Measurements from ENCODE around the gene HSF4.
"Not testable (repeated sequence)": the region's sequence is repeated elsewhere in the genome, so short reads cannot be mapped to it uniquely, and the experiment has no call there.

HSF4 gene, protein sequence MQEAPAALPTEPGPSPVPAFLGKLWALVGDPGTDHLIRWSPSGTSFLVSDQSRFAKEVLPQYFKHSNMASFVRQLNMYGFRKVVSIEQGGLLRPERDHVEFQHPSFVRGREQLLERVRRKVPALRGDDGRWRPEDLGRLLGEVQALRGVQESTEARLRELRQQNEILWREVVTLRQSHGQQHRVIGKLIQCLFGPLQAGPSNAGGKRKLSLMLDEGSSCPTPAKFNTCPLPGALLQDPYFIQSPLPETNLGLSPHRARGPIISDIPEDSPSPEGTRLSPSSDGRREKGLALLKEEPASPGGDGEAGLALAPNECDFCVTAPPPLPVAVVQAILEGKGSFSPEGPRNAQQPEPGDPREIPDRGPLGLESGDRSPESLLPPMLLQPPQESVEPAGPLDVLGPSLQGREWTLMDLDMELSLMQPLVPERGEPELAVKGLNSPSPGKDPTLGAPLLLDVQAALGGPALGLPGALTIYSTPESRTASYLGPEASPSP

DNA sequence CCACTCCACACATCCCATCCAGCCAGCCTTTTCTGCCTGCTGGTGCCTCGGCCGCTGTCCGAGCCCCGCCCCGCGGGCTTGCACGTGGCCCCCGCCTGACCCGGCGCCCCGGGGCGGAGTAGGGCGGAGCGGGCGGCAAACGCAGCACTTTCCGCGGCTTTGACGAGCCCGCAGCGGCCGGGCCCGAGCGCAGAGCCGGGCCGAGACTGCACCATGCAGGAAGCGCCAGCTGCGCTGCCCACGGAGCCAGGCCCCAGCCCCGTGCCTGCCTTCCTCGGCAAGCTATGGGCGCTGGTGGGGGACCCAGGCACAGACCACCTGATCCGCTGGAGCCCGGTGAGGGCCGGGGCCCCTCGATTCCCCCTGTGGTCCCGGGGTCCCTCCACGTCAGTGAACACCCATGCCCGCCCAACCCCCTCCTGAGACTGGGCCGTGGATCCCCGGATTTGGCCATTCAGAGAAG lies at the start of gene HSF4:
Gene HSF4 (plus strand): TSS at position 147 of the 463 bp plus-strand sequence. CDS start 67 bp downstream, at position 214.
- peak within 1 kb of the TSS; percentile 36 for H3K4me3 ChIP-seq (ENCODE audit: low read depth, low read length)
- no peak for DNase-seq (ENCODE audit: low read depth)

DNA sequence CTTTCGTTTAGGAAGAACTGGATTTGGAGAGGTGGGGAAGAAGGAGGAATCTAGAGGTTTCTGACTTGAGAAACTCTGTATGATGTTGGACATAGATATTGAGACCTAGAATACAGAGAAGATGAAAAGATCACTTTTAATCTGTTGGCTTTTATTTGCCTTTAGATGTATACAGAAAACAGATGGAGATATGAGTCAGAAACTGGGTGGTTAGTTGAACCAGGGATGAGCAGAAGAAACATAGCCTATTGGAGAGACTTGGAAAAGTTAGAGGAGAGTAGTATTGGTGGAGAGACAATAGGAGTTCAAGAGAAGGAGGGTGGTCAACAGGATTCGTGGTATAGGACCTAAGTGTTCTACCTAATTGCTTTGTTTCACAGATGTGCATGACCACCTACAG lies 49.8 kb upstream of the HSF4 start:
- DNase-seq (ENCODE audit: low read depth), result no peak
- H3K4me3 ChIP-seq (ENCODE audit: low read depth, low read length), result no peak overlapping the region

DNA sequence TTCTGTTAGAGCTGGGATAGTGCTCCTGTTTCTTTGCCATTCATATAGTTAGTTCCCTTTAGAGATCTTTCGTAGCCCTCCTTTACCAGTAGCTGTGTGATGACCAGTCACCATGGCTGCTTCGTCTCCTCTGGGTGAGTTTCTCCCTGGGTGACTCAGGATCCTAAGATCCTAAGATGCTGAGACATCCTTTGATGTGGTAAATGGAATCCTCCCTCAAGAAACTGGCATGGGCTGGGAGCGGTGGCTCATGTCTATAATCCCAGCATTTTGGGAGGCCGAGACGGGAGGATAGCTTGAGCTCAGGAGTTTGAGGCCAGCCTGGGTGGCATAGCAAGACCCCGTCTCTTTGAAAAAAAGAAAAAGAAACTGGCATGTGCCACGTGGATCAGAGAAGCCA lies 48.9 kb upstream of the HSF4 start:
- H3K4me3 ChIP-seq (ENCODE audit: low read depth, low read length), result no peak overlapping the region
- peak; percentile 59 for DNase-seq (ENCODE audit: low read depth)

DNA sequence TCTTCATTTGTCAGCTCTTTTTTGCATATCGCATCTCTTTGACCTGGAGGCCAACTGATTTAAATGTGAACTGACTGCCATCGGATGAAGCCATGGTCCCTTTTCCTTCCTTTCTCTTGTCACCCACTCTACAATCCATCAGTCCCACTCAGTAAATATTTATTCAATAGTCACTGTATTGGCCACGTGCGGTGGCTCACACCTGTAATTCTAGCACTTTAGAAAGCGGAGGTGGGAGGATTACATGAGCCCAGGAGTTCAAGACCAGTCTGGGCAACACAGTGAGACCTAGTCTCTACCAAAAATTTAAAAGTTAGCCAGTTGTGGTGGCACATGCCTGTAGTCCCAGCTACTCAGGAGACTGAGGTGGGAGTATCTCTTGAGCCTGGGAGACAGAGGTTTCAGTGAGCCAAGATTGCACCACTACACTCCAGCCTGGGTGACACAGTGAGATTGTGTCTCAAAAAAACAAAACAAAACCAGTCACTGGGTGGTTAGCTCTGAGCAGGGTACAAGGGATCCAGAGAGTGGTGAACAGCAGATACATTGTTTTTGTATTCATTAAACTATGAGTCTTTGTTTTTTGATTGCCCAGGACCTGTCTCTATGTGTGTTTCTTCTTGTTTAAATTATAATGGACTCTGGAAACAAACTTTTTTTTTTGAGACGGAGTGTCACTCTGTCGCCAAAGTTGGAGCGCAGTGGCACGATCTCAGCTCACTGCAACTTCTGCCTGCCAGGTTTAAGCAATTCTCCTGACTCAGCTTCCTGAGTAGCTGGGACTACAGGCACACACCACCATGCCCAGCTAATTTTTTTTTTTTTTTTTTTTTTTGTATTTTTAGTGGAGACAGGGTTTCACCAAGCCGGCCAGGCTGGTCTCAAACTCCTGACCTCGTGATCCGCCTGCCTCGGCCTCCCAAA lies 47.9 kb upstream of the HSF4 start:
- H3K4me3 ChIP-seq (ENCODE audit: low read depth, low read length), result no peak overlapping the region
- DNase-seq (ENCODE audit: low read depth), result no peak

DNA sequence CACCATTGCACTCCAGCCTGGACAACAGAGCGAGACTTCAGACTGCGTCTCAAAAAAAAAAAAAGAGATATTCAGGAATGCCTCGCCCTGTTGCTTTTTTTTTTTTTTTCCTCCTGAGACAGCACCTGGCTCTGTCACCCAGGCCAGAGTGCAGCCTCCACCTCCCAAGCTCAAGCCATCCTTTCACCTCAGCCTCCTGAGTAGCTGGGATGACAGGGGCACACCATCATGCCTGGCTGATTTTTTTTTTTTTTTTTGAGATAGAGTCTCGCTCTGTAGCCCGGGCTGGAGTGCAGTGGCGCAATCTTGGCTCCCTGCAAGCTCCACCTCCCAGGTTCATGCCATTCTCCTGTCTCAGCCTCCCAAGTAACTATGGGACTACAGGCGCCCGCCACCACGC lies 46.8 kb upstream of the HSF4 start:
- no peak for DNase-seq (ENCODE audit: low read depth)
- no peak overlapping the region for H3K4me3 ChIP-seq (ENCODE audit: low read depth, low read length)

DNA sequence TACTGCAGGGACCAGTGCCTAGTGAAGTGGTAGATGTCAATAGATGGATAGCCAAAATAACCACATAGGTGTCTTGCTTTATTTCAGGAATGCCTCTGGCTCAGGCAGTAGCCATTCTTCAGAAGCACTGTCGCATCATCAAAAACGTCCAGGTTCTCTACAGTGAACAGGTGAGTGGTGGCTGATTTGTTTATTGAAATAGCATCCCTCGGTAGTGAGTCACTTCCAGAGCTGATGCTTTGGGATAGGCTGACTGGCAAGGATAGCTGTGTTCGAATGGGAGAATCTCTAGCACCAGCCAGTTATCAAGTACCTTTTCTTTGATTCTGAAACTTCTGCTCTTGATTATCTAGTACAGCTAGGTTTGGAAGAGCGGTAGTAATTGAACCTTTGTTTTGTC lies 44.5 kb upstream of the HSF4 start:
- H3K4me3 ChIP-seq (ENCODE audit: low read depth, low read length), result no peak overlapping the region
- DNase-seq (ENCODE audit: low read depth), result no peak

DNA sequence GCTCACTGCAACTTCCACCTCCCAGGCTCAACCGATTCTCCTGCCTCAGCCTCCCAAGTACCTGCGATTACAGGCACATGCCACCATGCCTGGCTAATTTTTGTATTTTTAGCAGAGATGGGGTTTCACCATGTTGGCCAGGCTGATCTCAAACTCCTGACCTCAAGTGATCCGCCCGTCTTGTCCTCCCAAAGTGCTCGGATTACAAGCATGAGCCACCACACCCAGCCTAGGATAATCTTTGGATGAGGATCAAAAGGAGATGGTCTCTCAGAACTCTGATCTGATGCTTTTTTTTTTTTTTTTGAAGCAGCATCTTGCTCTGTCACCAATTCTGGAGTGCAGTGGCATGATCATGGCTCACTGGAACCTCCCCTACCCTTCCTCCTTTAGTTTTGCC lies 41.7 kb upstream of the HSF4 start:
- not testable (repeated sequence) for H3K4me3 ChIP-seq (ENCODE audit: low read depth, low read length)

DNA sequence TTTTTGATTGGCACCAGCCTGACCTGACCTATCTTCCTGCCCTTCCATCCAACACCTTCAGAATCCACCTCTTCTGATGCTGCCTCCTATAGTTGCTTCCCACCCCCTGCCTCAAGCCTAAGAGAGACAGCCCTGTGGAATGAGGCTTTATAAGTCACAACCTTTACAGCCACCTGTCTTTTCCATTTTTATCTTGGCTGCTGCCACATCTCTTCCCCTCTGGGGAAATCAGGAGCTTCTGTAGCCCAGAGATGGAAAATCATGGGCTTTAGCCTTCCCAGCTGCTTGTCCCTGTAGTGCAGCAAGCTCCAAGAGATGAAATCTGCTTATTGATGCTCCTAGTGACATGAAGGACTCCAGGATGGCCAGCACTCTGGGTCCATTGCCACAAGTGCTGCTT lies 36.1 kb upstream of the HSF4 start:
- DNase-seq (ENCODE audit: low read depth), result no peak
- no peak overlapping the region for H3K4me3 ChIP-seq (ENCODE audit: low read depth, low read length)

More for the DNA sequence above, 41.7 kb upstream of the HSF4 start:
- not testable (repeated sequence) for DNase-seq (ENCODE audit: low read depth)

DNA sequence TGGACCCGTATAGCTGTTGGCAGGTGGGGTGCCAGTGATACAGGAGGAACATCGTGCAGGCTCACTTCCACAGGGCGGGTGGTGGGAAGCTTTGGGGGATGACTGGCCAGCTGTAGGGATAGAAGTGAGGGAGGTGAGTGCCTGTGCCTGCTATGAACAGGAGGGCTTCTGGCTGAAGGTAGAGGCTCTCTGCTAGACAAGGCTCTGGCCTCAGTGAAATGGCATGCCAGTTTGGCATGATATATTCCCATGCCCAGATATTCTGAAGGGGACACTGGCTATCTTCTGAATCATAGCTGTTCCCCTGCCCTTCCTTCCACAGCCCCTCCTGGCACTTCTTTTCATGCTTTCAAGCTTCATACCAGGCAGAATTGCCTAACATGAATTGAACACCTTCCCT lies 35.7 kb upstream of the HSF4 start:
- DNase-seq (ENCODE audit: low read depth), result no peak
- H3K4me3 ChIP-seq (ENCODE audit: low read depth, low read length), result no peak overlapping the region

DNA sequence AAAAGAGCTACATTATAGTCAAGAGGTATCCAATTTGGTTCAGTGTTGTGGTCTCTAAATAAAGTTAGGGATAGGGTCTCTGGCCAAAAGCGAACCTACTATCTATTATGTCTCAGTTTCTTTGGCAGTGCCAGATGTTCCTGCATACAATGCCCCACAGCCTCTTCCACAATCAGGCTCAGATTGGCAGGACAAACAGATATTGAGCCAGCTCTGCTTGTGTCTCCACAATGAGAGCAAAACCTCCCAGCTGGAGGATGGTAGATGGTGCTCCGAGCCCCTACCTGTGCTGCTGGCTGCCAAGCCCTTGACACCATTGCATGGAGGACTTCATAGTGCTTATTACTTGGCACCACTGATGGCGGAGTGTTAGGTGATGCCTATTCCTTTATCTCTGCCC lies 35.1 kb upstream of the HSF4 start:
- no peak overlapping the region for H3K4me3 ChIP-seq (ENCODE audit: low read depth, low read length)
- DNase-seq (ENCODE audit: low read depth), result no peak

DNA sequence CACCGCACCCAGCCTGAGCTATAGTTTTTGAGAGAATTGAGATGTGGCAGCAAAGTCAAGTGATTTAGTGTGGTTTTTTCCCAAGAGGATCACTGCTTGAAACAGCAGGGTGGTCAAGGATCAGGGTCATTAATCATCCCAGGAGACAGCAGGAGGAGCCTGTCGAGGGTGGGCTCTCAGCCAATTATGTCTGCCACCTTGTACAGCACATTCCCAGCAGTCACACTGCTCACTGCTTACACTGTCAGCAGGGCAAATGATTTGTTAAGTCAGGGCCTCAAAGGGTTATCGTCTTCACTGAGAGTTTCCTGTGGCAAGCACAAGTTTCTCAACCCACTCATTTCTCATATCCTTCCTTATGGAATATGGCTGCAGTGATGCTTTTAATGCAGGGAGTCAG lies 26.9 kb upstream of the HSF4 start:
- no peak overlapping the region for H3K4me3 ChIP-seq (ENCODE audit: low read depth, low read length)
- DNase-seq (ENCODE audit: low read depth), result no peak

DNA sequence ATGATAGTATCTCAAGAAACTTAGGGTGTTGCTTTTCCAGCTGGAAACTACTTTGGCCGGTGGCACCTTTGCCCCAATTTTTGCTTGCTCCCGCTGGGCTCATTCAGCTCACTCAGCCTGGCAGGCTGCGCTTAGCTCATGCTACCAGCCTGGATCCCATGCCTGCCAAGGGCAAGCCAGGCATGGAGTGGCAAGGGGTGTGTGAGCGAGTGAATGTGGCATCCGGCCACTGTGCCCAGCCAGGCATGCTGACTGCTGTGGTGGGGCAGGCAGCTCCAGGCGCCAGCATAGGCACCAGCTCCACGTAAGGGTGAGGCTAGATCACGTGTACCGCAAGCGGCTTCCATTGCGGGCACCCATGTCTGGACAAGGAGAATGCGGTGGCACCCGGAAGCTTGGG lies 23.2 kb upstream of the HSF4 start:
- no peak overlapping the region for H3K4me3 ChIP-seq (ENCODE audit: low read depth, low read length)
- DNase-seq (ENCODE audit: low read depth), result no peak

DNA sequence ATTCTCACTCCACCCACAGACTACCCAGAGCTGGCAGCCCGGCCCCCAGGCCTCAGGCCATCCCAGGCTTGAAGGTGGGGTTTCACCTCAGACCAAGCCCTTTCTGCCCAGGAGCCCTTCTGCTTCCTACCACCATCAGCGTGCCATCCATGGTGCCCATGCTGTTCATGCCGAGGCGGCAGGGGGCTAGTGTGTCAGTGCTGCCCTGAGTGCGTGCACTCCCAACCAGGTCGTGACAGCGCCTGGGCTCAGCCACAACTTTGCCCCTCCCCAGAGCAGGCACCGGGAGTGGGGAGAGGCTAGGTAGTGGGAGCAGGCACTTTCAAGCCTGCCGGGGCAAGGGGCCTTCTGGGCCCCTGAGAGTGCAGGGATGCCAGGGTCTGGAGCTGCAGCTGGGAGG lies 22.2 kb upstream of the HSF4 start:
- no peak overlapping the region for H3K4me3 ChIP-seq (ENCODE audit: low read depth, low read length)
- no peak for DNase-seq (ENCODE audit: low read depth)

DNA sequence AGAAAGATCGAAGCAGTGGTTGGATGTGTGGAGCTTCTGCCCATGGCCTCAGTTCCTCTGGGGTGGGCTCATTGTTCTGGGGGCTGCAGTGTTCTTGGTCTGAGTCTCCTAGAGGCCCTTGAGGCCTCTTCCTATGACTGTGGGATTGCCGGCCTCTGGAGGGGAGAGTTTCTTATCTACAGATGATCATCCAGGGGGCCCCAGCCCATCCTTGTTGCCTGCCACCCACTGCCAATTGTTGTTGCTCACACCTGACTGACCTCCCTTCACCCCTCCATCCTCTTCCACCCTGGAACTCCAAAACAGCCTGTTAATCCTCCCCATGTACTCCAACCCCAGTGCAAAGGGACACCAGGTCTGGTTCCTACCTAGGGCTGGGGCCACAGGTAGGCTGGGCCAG lies 19.6 kb upstream of the HSF4 start:
- no peak overlapping the region for H3K4me3 ChIP-seq (ENCODE audit: low read depth, low read length)
- no peak for DNase-seq (ENCODE audit: low read depth)

DNA sequence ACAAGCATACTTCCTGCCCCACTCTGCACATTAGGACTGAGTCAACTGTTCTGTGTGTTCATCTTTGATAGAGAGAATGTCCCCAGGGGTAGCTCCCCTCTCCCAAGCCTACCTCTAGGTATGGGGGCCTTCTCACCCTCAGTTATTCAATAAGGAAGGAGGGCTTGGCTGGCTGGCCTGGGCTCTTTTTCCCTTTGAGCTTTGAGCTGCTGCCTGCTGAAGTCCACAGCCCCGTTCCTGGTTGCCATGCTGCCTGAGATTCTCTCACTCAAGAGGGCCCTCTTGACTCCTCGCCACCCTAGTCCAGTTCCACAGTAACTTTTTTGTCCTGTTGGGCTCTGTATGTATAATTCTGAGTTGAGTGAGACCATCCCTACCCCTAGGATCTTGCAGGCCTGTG lies 18.8 kb upstream of the HSF4 start:
- no peak overlapping the region for H3K4me3 ChIP-seq (ENCODE audit: low read depth, low read length)
- no peak for DNase-seq (ENCODE audit: low read depth)

DNA sequence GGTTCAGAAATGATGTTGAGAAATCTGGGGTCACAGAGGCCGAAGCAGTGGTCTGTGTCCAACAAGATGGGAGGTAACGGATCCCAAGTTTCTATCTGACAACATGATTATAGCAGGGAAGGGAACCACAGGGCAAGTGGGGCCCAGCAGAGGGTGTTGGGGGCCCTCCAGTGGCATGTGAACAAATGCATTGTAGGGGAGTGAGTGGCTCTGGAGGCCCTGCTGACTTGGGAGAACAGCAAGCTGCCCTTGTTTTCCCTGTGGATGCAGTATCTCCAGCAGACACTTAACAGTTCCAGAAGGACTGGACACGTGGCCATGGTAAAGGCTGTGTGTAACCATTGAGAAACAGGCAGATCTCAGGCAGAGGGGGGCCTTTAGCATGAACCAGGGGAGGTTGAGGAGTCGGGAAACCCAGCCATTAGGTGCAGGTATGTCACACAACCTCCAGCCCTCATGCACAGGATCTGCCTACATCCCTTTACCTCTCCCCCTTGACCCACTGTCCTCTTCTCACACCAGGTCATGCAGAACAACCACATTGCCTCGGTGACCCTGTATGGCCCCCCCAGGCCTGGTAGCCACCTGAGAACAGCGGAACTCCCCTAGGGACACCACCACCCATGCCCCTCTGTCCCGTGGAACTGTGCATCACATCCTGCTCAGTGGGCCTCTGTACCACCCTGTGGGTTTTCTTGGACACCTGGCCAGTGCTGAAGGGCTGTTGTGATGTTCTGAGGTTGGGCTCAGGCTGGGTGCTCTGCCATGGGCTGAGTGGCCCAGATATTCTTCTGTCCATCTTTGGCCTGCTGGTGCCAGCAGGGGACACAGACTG lies 17.8 kb upstream of the HSF4 start:
- DNase-seq (ENCODE audit: low read depth), result no peak

DNA sequence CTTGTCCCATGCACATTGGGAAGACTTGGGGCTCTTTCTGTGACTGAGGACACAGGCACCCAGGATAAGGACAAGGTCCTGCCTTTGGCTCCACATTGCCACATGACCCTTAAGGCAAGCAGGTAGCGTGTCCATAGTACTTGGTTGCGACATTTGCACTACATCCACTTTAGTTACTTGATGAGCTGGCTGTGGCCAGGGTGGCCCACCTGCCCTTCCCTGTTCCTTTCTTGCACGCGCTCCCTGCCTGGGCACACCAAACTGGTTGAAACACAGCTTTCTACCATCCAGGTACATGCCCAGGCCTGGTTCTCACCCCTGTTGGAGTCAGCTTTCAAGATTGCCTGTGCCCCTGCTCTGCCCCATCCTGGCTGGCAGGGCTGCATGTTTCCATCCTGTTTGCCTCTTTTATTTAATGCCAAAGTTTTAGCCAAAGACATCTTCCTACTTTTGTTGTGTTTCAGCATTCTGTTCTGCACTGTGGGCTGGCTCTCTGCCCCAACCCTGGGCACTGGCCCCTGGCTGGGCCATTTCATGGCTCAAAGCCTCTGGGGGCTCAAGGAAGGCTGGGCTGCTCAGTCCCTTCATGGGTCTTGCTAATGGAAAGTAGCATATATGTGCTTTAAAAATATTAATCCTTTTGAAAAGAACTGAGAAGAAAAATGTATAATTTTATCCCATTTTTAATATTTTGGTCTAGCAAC lies 17.0 kb upstream of the HSF4 start:
- H3K4me3 ChIP-seq (ENCODE audit: low read depth, low read length), result no peak overlapping the region
- no peak for DNase-seq (ENCODE audit: low read depth)

More for the DNA sequence above, 17.8 kb upstream of the HSF4 start:
- no peak overlapping the region for H3K4me3 ChIP-seq (ENCODE audit: low read depth, low read length)

DNA sequence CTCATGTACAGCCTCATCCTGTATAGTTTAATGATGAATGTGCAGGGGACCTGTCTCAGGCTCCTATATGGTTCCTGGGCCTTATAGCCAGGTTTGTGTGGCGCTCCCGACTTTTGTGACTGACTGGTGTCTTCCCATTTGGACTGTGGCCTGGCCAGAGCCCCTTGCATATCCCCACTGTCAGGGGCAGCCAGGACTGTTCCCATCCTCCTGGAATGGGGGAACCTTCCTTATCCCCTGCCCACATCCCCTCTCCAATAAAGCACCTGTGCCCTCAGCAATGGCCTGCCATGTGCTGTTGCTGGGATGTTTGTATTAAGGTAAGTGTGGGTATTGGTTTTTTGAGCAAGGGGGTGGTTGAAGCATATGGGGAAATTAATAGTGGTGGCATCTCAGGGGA lies 16.3 kb upstream of the HSF4 start:
- no peak overlapping the region for H3K4me3 ChIP-seq (ENCODE audit: low read depth, low read length)
- DNase-seq (ENCODE audit: low read depth), result no peak

Measured in skeletal muscle cell (primary cell).